DOHH2 (cell line): ENCODE measurements around the gene RHCE.
"Not testable (repeated sequence)": the region's sequence is repeated elsewhere in the genome, so short reads cannot be mapped to it uniquely, and the experiment has no call there.

ENCODE experiments used
- EZH2phosphoT487 ChIP-seq: fragments of 200-600 bp; sonication (generic); IDR thresholded peaks from 2 replicates; pipeline ENCODE4 v1.6.1; 2017; ENCODE audit warnings: borderline replicate concordance, mild to moderate bottlenecking, antibody characterized with exemption, low read length, moderate library complexity, mixed read lengths
- TF ChIP-seq, protein P1 (sequence below): fragments of 200-600 bp; sonication (generic); IDR thresholded peaks from one replicate; pipeline ENCODE4 v1.5.1; 2014; ENCODE audit warnings: antibody characterized with exemption, mild to moderate bottlenecking, low read depth, low read length; ENCODE audit not compliant: poor library complexity, severe bottlenecking

DNA sequence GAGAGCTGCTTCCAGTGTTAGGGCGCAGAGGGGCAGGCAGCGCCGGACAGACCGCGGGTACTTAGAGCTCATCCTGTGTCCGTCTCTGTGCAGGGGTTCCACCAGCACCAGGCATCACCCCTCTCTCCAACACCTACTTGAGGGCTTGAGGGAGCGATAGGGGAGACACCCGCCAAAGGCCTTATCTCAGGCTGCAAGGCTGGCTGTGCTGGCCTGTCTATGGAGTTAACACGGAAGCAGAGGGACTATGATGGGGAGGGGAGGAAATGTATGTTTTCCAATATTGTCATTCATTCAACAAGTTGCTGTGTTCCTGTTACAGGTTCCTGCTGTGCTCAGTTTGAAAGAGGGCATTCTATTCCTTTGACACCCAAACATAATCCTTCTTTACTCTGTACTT is at the start of gene RHCE:
- TF ChIP-seq, protein P1, sequence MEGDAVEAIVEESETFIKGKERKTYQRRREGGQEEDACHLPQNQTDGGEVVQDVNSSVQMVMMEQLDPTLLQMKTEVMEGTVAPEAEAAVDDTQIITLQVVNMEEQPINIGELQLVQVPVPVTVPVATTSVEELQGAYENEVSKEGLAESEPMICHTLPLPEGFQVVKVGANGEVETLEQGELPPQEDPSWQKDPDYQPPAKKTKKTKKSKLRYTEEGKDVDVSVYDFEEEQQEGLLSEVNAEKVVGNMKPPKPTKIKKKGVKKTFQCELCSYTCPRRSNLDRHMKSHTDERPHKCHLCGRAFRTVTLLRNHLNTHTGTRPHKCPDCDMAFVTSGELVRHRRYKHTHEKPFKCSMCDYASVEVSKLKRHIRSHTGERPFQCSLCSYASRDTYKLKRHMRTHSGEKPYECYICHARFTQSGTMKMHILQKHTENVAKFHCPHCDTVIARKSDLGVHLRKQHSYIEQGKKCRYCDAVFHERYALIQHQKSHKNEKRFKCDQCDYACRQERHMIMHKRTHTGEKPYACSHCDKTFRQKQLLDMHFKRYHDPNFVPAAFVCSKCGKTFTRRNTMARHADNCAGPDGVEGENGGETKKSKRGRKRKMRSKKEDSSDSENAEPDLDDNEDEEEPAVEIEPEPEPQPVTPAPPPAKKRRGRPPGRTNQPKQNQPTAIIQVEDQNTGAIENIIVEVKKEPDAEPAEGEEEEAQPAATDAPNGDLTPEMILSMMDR, result not testable (repeated sequence)
- not testable (repeated sequence) for TF ChIP-seq EZH2phosphoT487
